GM12878 (cell line): Measurements from ENCODE around the gene CTDNEP1. TPM values are rescaled to one million over a fixed set of nuclear protein-coding genes. Genes with fewer than 3 reads are reported as not detected.

Experiments used
- ATAC-seq: fragments of 200-7000 bp; cut with Tn5 transposase; 3 replicates; pipeline ENCODE4 v1.9.1; 2020; ENCODE audit warnings: mild to moderate bottlenecking, moderate library complexity
- BruUV-seq: library from RNA; stranded (reverse); fragments of 400-500 nt; replicated peaks from 2 replicates; lab custom pipeline; 2021; lab: Mats Ljungman, UMichigan
- CTCF ChIA-PET: fragments of 300-600 bp; sonication (Branson Sonifier 250); formaldehyde crosslinking; extraction: SDS; loops from one replicate; lab custom pipeline; 2021; ENCODE audit warnings: inconsistent platforms; lab: Yijun Ruan, JAX
- POLR2A ChIA-PET: fragments of 350-600 bp; formaldehyde crosslinking; extraction: SDS; loops from one replicate; lab custom pipeline; 2021; ENCODE audit warnings: inconsistent platforms; lab: Charles Lee
- RAD21 ChIA-PET: fragments of 300-600 bp; sonication (Branson Sonifier 250); formaldehyde crosslinking; loops from one replicate; lab custom pipeline; 2023; ENCODE audit warnings: antibody characterized with exemption; ENCODE audit not compliant: unreplicated experiment; lab: Charles Lee
- SMC1A ChIA-PET: fragments of 300-600 bp; sonication (Branson Sonifier 250); formaldehyde crosslinking; loops from one replicate; lab custom pipeline; 2023; ENCODE audit not compliant: unreplicated experiment, uncharacterized antibody; lab: Charles Lee
- DNase-seq: peaks from one replicate; pipeline ENCODE4 v3.0.0-alpha.2; 2011; ENCODE audit warnings: low read depth, low spot score
- FAIRE-seq: peaks from 3 replicates; lab custom pipeline; 2011; peaks lifted over from hg19 to GRCh38; lab: Jason Lieb, UNC
- H2AFZ ChIP-seq: 2 replicates; pipeline ENCODE4 v1.6.0; 2011; ENCODE audit warnings: low read depth, low read length, control low read depth; ENCODE audit not compliant: control insufficient read depth
- H3K27ac ChIP-seq: 2 replicates; pipeline ENCODE4 v1.5.1; 2011; ENCODE audit warnings: control low read depth; ENCODE audit not compliant: control insufficient read depth, insufficient read depth
- H3K27me3 ChIP-seq, 2 experiments: replicated peaks in 1 of 2; 2 replicates each; pipeline versions ENCODE4 v1.6.0 to v1.6.1; 2011; ENCODE audit warnings: low read length in 1 of 2; ENCODE audit not compliant: control insufficient read depth in 2 of 2, insufficient read depth in 2 of 2
- H3K36me3 ChIP-seq, 2 experiments: 2 replicates each; pipeline ENCODE4 v1.5.1; 2011; ENCODE audit warnings: low read length in 1 of 2; ENCODE audit not compliant: control insufficient read depth in 2 of 2, insufficient read depth in 2 of 2
- H3K4me1 ChIP-seq: 2 replicates; pipeline ENCODE4 v1.6.1; 2011; ENCODE audit warnings: mild to moderate bottlenecking, low read length, moderate library complexity, mixed read lengths; ENCODE audit not compliant: control insufficient read depth, insufficient read depth
- H3K4me2 ChIP-seq: 2 replicates; pipeline ENCODE4 v1.6.0; 2011; ENCODE audit warnings: control low read depth; ENCODE audit not compliant: control insufficient read depth, insufficient read depth
- H3K4me3 ChIP-seq: fragments of 200-600 bp; sonication (generic); 2 replicates; pipeline ENCODE4 v1.5.1; 2016
- H3K79me2 ChIP-seq: 2 replicates; pipeline ENCODE4 v1.6.0; 2011; ENCODE audit warnings: low read length; ENCODE audit not compliant: control insufficient read depth, insufficient read depth
- H3K9ac ChIP-seq: 2 replicates; pipeline ENCODE4 v1.8.0; 2011; ENCODE audit warnings: low read length, control low read depth, mixed read lengths; ENCODE audit not compliant: control insufficient read depth, insufficient read depth
- H3K9me3 ChIP-seq: replicated peaks from 3 replicates; pipeline ENCODE4 v1.5.1; 2011; ENCODE audit warnings: mild to moderate bottlenecking, low read length; ENCODE audit not compliant: control insufficient read depth, insufficient read depth
- H4K20me1 ChIP-seq: 2 replicates; pipeline ENCODE4 v1.6.0; 2011; ENCODE audit not compliant: control insufficient read depth, insufficient read depth
- CBX3 ChIP-seq: fragments of 200-600 bp; sonication (generic); IDR thresholded peaks from 2 replicates; pipeline ENCODE4 v1.6.1; 2016; ENCODE audit warnings: low read depth, borderline replicate concordance
- DPF2 ChIP-seq: fragments of 450-650 bp; IDR thresholded peaks from 2 replicates; pipeline ENCODE4 v1.6.1; 2017; ENCODE audit warnings: mild to moderate bottlenecking
- ETV6 ChIP-seq, 2 experiments: fragments of 450-650 bp in 1 of 2; IDR thresholded peaks in 1 of 2; conservative IDR thresholded peaks in 1 of 2; 2 replicates each; pipeline ENCODE4 v1.6.1; 2014; ENCODE audit warnings: antibody characterized with exemption in 1 of 2, borderline replicate concordance in 1 of 2, low read depth in 1 of 2, mild to moderate bottlenecking in 1 of 2, moderate library complexity in 1 of 2
- NR2C2 ChIP-seq: IDR thresholded peaks from 2 replicates; pipeline ENCODE4 v1.6.1; 2011; ENCODE audit warnings: borderline replicate concordance, low read depth; ENCODE audit not compliant: control insufficient read depth, insufficient read length
- RB1 ChIP-seq: fragments of 450-650 bp; formaldehyde crosslinking; IDR thresholded peaks from 2 replicates; pipeline ENCODE4 v1.6.1; 2017; ENCODE audit warnings: mild to moderate bottlenecking, borderline replicate concordance
- ZNF274 ChIP-seq: IDR thresholded peaks from one replicate; pipeline ENCODE4 v1.8.0; 2011; ENCODE audit not compliant: insufficient read length, insufficient read depth
- WGBS: methylation state at CpG from one replicate; pipeline ENCODE4 v1.1.6; 2016; ENCODE audit warnings: low lambda C conversion rate; ENCODE audit not compliant: insufficient replicate concordance, insufficient coverage; ENCODE audit errors: missing lambda C conversion rate; 5-methylcytosine and 5-hydroxymethylcytosine counted together
- in situ Hi-C: fragments of 300-500 bp; cut with MboI; formaldehyde crosslinking; loops from 9 replicates; pipeline ENCODE4 v1.14.3; 2018; ENCODE audit warnings: mixed read lengths
- intact Hi-C: fragments of 100-400 bp; cut with micrococcal nuclease; formaldehyde crosslinking; loops from one replicate; pipeline ENCODE4 v1.14.2; 2022; ENCODE audit not compliant: unreplicated experiment
- polyA plus RNA-seq, 11 experiments: library from polyadenylated mRNA; depleted of rRNA in 4 of 11; unstranded in 6 of 11; stranded (reverse) in 5 of 11; fragments of >200 nt; fragmentation: Nextera tagmentation in 4 of 11; fragmentation: Illumina TruSeq in 1 of 11; extraction: Ambion mirVana in 4 of 11; extraction: Trizol in 1 of 11; gene quantifications; 1 replicate in 1 of 11; 2 replicates in 10 of 11; pipeline versions ENCODE4 v1.2.1 to v1.2.3, GENCODE V29; 2011 to 2016; ENCODE audit warnings: inconsistent platforms in 2 of 11, missing spikeins in 2 of 11, low read depth in 1 of 11
- total RNA-seq, 4 experiments: library from RNA; depleted of rRNA in 3 of 4; stranded (reverse); fragments of >200 nt in 3 of 4; fragmentation: Illumina TruSeq in 1 of 4; extraction: Trizol in 1 of 4; gene quantifications; 2 replicates each; pipeline versions ENCODE4 v1.2.1 to v1.2.3, GENCODE V29; 2013 to 2021
- TF ChIP-seq, protein P1 (sequence below): fragments of 450-650 bp; IDR thresholded peaks from 2 replicates; pipeline ENCODE4 v1.6.1; 2014; ENCODE audit warnings: mild to moderate bottlenecking

CTDNEP1 gene
- total and polyA plus RNA-seq, 10 of the 15 experiments (the other 5 are each of a cell fraction or from before 2014, with no cell fraction given), result 23.7 to 176 (median 30.3) TPM

DNA sequence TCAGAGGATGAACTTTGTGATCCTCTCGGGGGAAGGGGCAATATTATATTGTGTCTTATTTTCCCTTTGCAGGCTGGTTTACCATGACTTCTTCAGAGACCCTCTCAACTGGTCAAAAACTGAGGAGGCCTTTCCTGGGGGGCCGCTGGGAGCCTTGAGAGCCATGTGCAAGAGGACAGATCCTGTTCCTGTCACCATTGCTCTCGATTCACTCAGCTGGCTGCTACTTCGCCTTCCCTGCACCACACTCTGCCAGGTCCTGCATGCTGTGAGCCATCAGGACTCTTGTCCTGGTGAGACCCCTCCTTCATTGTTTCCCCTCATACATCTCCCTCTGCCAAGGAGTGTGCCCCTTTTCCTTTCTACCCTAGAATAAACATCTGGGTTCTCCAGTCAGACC lies 3.0 kb upstream of the CTDNEP1 start:
- H3K27ac ChIP-seq, result no peak overlapping the region
- H3K36me3 ChIP-seq, result peaks cover 2 to 13% of the 10 kb centered on the region in 2 experiments; a peak in 2 of 4 replicates
- H2AFZ ChIP-seq, result no peak overlapping the region
- intact Hi-C loops, result no loop called here
- H4K20me1 ChIP-seq, result no peaks in the 10 kb centered on the region
- ATAC-seq (no peak), FAIRE-seq (no peak), DNase-seq (no peak)
- TF ChIP-seq RB1 (no peak), CBX3 (no peak), DPF2 (no peak), ETV6 (conservative IDR thresholded peaks at IDR 0.05 in 1 of 2, IDR thresholded peaks at IDR 0.05 in 1 of 2; ENCODE audit: borderline replicate concordance in 1 of 2, low read depth in 1 of 2) (no peak), NR2C2 (no peak), ZNF274 (no peak)
- TF ChIP-seq, protein P1, sequence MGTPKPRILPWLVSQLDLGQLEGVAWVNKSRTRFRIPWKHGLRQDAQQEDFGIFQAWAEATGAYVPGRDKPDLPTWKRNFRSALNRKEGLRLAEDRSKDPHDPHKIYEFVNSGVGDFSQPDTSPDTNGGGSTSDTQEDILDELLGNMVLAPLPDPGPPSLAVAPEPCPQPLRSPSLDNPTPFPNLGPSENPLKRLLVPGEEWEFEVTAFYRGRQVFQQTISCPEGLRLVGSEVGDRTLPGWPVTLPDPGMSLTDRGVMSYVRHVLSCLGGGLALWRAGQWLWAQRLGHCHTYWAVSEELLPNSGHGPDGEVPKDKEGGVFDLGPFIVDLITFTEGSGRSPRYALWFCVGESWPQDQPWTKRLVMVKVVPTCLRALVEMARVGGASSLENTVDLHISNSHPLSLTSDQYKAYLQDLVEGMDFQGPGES, result no peak
- SMC1A ChIA-PET, result interaction anchor here (1.5 kb wide), 1 partner anchor 9 kb away, joined by 6 read pairs; no protein-coding TSS in a partner anchor
- H3K4me1 ChIP-seq, result no peaks in the 10 kb centered on the region; the same call in 1 of the 2 replicates
- BruUV-seq, result no TSS peak
- in situ Hi-C loops, result no loop called here
- H3K79me2 ChIP-seq, result peaks cover 31% of the 10 kb centered on the region
- WGBS, result 96% methylated on average over 4 of the region's 4 CpGs
- H3K4me2 ChIP-seq, result no peak overlapping the region
- RAD21 ChIA-PET, result no interaction called here
- POLR2A ChIA-PET, result interaction anchor here (0.6 to 1.4 kb wide), 3 partner anchors 34 to 191 kb away, joined by 3 to 4 read pairs (median 3); no protein-coding TSS in a partner anchor
- H3K27me3 ChIP-seq, result no peaks in the 10 kb centered on the region
- H3K9me3 ChIP-seq, result no peaks in the 10 kb centered on the region
- H3K4me3 ChIP-seq, result no peak overlapping the region
- CTCF ChIA-PET, result interaction anchor here (1.2 kb wide), 2 partner anchors 13 to 42 kb away, joined by 4 to 7 read pairs; no protein-coding TSS in a partner anchor
- no peak overlapping the region for H3K9ac ChIP-seq
